A673 (cell line): ENCODE results near the gene NEGR1. TPM values are rescaled to one million over a fixed set of nuclear protein-coding genes. Genes with fewer than 3 reads are reported as not detected.

Experiments used
- BruUV-seq: library from RNA; stranded (reverse); fragments of 400-500 nt; replicated peaks from 2 replicates; lab custom pipeline; 2021; lab: Mats Ljungman, UMichigan
- CTCF ChIA-PET: fragments of 300-600 bp; sonication (Branson Sonifier 250); formaldehyde crosslinking; loops from one replicate; lab custom pipeline; 2022; ENCODE audit warnings: antibody characterized with exemption; lab: Charles Lee
- POLR2A ChIA-PET: fragments of 300-600 bp; sonication (Branson Sonifier 250); formaldehyde crosslinking; loops from one replicate; lab custom pipeline; 2022; ENCODE audit warnings: antibody characterized with exemption; ENCODE audit not compliant: low non-redundant PET; lab: Charles Lee
- DNase-seq: peaks from one replicate; pipeline ENCODE4 v3.0.0-alpha.2; 2015; ENCODE audit warnings: low spot score
- H3K27ac ChIP-seq: fragments of 200-600 bp; sonication (generic); 2 replicates; pipeline ENCODE4 v1.5.1; 2016; ENCODE audit warnings: mixed run types, low read depth, mild to moderate bottlenecking, mixed read lengths, antibody characterized with exemption, low read length; ENCODE audit not compliant: poor library complexity, severe bottlenecking
- H3K27me3 ChIP-seq: fragments of 200-600 bp; sonication (generic); replicated peaks from 2 replicates; pipeline ENCODE4 v1.6.1; 2017; ENCODE audit warnings: mixed run types, low read depth, mild to moderate bottlenecking, mixed read lengths, antibody characterized with exemption, low read length; ENCODE audit not compliant: insufficient read depth, poor library complexity
- H3K36me3 ChIP-seq: fragments of 200-600 bp; sonication (generic); 2 replicates; pipeline ENCODE4 v1.6.1; 2016; ENCODE audit warnings: mixed run types, mild to moderate bottlenecking, mixed read lengths, antibody characterized with exemption, low read length; ENCODE audit not compliant: insufficient read depth, poor library complexity, severe bottlenecking
- H3K4me1 ChIP-seq: fragments of 200-600 bp; sonication (generic); 2 replicates; pipeline ENCODE4 v1.6.1; 2017; ENCODE audit warnings: mixed run types, mild to moderate bottlenecking, mixed read lengths, antibody characterized with exemption, low read length; ENCODE audit not compliant: insufficient read depth, poor library complexity, severe bottlenecking
- H3K4me3 ChIP-seq: fragments of 200-600 bp; sonication (generic); 2 replicates; pipeline ENCODE4 v1.5.1; 2016; ENCODE audit warnings: low read depth, mixed run types, mild to moderate bottlenecking, mixed read lengths, low read length; ENCODE audit not compliant: poor library complexity, severe bottlenecking
- H3K9me3 ChIP-seq: fragments of 200-600 bp; sonication (generic); 2 replicates; pipeline ENCODE4 v1.6.1; 2016; ENCODE audit warnings: mixed run types, low read depth, mild to moderate bottlenecking, mixed read lengths, antibody characterized with exemption, low read length; ENCODE audit not compliant: poor library complexity, severe bottlenecking
- EZH2 ChIP-seq: fragments of 200-600 bp; sonication (generic); IDR thresholded peaks from 2 replicates; pipeline ENCODE4 v1.6.1; 2017; ENCODE audit warnings: borderline replicate concordance, low read depth, mild to moderate bottlenecking, mixed read lengths, antibody characterized with exemption, low read length; ENCODE audit not compliant: poor library complexity, severe bottlenecking
- intact Hi-C: fragments of 100-400 bp; cut with micrococcal nuclease; formaldehyde crosslinking; loops from one replicate; pipeline ENCODE4 v1.10.0; 2022; ENCODE audit not compliant: unreplicated experiment
- total RNA-seq: library from RNA; stranded (reverse); gene quantifications from 2 replicates; pipeline ENCODE4 v1.2.3, GENCODE V29; 2021
- TF ChIP-seq, protein P1 (sequence below): fragments of 300-800, 200-600 bp; sonication (generic); conservative IDR thresholded peaks from 2 replicates; pipeline ENCODE4 v1.5.1; 2017; ENCODE audit warnings: low read depth, mild to moderate bottlenecking, antibody characterized with exemption, low read length, moderate library complexity, mixed read lengths

NEGR1 gene
- total RNA-seq, 1 experiment from 2014 or later = 7.6 TPM

DNA sequence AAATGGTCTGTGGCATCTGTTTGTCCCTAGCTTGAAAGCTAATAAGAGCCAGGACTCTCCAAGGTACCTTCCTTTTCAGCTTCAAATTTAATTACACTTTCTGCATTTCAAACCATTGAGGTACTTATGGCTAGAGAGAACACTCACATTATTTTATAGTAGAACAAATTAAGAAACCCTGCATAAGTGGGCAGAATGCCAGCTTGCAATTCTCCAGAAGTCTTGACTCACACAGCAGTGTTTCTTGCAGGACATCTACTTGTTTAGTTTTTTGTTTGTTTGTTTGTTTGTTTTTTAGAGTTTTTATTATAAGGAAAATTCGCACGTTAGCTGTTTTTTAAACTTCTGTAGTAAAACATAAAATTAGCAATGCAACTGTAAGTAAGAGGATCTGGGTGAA is 397.2 kb downstream of the NEGR1 start:
- Histone ChIP-seq H3K4me1 (peaks cover 27% of the 10 kb centered on the region), H3K27me3 (no peaks in the 10 kb centered on the region), H3K36me3 (no peaks in the 10 kb centered on the region), H3K27ac (no peak overlapping the region), H3K4me3 (no peak overlapping the region), H3K9me3 (no peaks in the 10 kb centered on the region)
- ChIA-PET CTCF (no interaction called here), POLR2A (no interaction called here)
- peak; percentile 27 for DNase-seq
- no peak for TF ChIP-seq EZH2
- TF ChIP-seq, protein P1, sequence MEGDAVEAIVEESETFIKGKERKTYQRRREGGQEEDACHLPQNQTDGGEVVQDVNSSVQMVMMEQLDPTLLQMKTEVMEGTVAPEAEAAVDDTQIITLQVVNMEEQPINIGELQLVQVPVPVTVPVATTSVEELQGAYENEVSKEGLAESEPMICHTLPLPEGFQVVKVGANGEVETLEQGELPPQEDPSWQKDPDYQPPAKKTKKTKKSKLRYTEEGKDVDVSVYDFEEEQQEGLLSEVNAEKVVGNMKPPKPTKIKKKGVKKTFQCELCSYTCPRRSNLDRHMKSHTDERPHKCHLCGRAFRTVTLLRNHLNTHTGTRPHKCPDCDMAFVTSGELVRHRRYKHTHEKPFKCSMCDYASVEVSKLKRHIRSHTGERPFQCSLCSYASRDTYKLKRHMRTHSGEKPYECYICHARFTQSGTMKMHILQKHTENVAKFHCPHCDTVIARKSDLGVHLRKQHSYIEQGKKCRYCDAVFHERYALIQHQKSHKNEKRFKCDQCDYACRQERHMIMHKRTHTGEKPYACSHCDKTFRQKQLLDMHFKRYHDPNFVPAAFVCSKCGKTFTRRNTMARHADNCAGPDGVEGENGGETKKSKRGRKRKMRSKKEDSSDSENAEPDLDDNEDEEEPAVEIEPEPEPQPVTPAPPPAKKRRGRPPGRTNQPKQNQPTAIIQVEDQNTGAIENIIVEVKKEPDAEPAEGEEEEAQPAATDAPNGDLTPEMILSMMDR = no peak
- no TSS peak for BruUV-seq
- intact Hi-C loops = no loop called here

DNA sequence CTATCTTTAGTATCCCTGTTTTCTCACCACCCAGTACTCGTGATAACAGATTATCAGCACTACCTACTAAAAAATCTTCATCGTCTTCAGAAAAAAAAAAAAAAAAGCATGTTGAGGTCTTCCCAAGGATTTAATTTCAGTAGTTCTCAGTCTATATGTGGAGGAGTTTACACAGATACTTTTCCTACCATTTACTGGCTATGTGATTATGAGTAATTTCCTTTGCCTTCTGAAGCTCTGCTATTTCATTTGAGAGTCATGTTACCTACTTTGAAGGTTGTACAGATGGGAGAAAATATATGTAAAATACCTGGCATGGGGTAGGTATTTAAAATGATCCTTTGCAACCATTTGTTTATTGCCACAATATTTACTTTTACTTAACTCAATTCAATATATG is 399.7 kb downstream of the NEGR1 start:
- CTCF ChIA-PET = no interaction called here
- TF ChIP-seq, protein P1 = no peak
- no peak for TF ChIP-seq EZH2
- no peaks in the 10 kb centered on the region for H3K27me3 ChIP-seq

DNA sequence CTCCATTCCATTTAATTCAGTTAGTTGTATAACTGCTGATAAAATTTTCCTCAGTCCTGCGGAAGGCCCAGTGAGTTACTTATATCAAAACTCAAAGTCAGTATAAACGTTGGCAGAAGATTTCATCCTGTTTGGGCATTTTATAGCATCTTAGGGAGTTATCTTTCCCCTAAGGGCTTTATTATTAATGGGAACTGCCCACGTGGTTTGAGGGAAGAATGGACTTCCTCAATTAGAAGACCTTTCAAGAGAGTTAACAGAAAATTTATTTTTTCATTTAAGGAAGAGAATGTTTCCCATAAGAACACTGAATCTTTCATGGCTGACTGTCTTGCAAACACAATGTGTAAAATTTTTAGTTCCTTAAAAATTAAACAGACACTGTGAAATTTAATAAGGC is 400.1 kb downstream of the NEGR1 start:
- no peak for TF ChIP-seq EZH2
- TF ChIP-seq, protein P1 = no peak
- no TSS peak for BruUV-seq
- intact Hi-C loops = no loop called here
- Histone ChIP-seq H3K27me3 (no peaks in the 10 kb centered on the region), H3K36me3 (no peaks in the 10 kb centered on the region), H3K27ac (peak overlapping the region; percentile 6), H3K9me3 (no peaks in the 10 kb centered on the region), H3K4me3 (no peak overlapping the region), H3K4me1 (peaks cover 23% of the 10 kb centered on the region)
- ChIA-PET CTCF (no interaction called here), POLR2A (no interaction called here)
- DNase-seq = peak; percentile 65

More for the DNA sequence above, 399.7 kb downstream of the NEGR1 start:
- Histone ChIP-seq H3K27ac (peak overlapping the region; percentile 6), H3K36me3 (no peaks in the 10 kb centered on the region), H3K4me1 (peaks cover 25% of the 10 kb centered on the region), H3K9me3 (no peaks in the 10 kb centered on the region), H3K4me3 (no peak overlapping the region)
- no TSS peak for BruUV-seq
- intact Hi-C loops = no loop called here
- peak; percentile 36 for DNase-seq
- POLR2A ChIA-PET = no interaction called here
